K562 (cell line): ENCODE data around the gene C4A. TPM values are rescaled to one million over a fixed set of nuclear protein-coding genes. Genes with fewer than 3 reads are reported as not detected.
A peak's percentile ranks its signal among the peaks of the same experiment; 100 is the strongest.

Experiments used
- ATF1 ChIP-seq, 2 experiments: fragments of 450-650 bp in 1 of 2; IDR thresholded peaks; 2 replicates each; pipeline ENCODE4 v1.6.1; 2016; ENCODE audit warnings: missing compliant biosample characterization in 1 of 2, missing genetic modification characterization in 1 of 2
- CBFA2T2 ChIP-seq: fragments of 450-650 bp; conservative IDR thresholded peaks from 2 replicates; pipeline ENCODE4 v1.6.1; 2017; ENCODE audit warnings: mild to moderate bottlenecking
- DPF2 ChIP-seq: fragments of 450-650 bp; IDR thresholded peaks from 2 replicates; pipeline ENCODE4 v1.6.1; 2016
- EZH2 ChIP-seq: IDR thresholded peaks from 2 replicates; pipeline ENCODE4 v1.6.1; 2012; ENCODE audit warnings: low read depth, mild to moderate bottlenecking, inconsistent platforms, low read length, borderline replicate concordance
- GATAD2B ChIP-seq: fragments of 450-650 bp; IDR thresholded peaks from 2 replicates; pipeline ENCODE4 v1.6.1; 2017; ENCODE audit warnings: mild to moderate bottlenecking, borderline replicate concordance
- HNRNPL ChIP-seq: fragments of 200-400 bp; formaldehyde crosslinking; IDR thresholded peaks from 2 replicates; pipeline ENCODE4 v1.6.1; 2017; ENCODE audit warnings: low read depth, mild to moderate bottlenecking, low read length
- IFI16 ChIP-seq: fragments of 250-450 bp; sonication (Bioruptor Pico); IDR thresholded peaks from 2 replicates; pipeline ENCODE4 v2.1.2; 2022; ENCODE audit warnings: mild to moderate bottlenecking, inconsistent platforms
- KDM2B ChIP-seq: fragments of 250-450 bp; sonication (Bioruptor Pico); IDR thresholded peaks from 2 replicates; pipeline ENCODE4 v1.8.0; 2021; ENCODE audit warnings: mild to moderate bottlenecking, moderate library complexity
- KLF10 ChIP-seq: fragments of 250-450 bp; sonication (Bioruptor Pico); IDR thresholded peaks from 2 replicates; pipeline ENCODE4 v1.6.1; 2021; ENCODE audit warnings: matching md5 sums
- PYGO2 ChIP-seq: fragments of 450-650 bp; IDR thresholded peaks from 2 replicates; pipeline ENCODE4 v1.6.1; 2016; ENCODE audit warnings: mild to moderate bottlenecking, missing genetic modification characterization, moderate library complexity, missing compliant biosample characterization
- RAD51 ChIP-seq: fragments of 450-650 bp; IDR thresholded peaks from 2 replicates; pipeline ENCODE4 v1.7.1; 2016; ENCODE audit warnings: low read depth, mild to moderate bottlenecking, borderline replicate concordance
- TBP ChIP-seq: optimal IDR thresholded peaks from 2 replicates; pipeline ENCODE3; 2011; ENCODE audit warnings: low read depth, low read length, improper control_type of control experiment
- ZBTB7A ChIP-seq: IDR thresholded peaks from 2 replicates; pipeline ENCODE4 v1.6.1; 2011; ENCODE audit warnings: low read depth, mild to moderate bottlenecking, low read length, moderate library complexity, borderline replicate concordance; ENCODE audit not compliant: control insufficient read depth
- ZNF124 ChIP-seq: sonication (generic); formaldehyde crosslinking; IDR thresholded peaks from 2 replicates; pipeline ENCODE4 v1.8.1; 2022; ENCODE audit warnings: missing genetic modification reagents
- polyA plus RNA-seq, 8 experiments: library from polyadenylated mRNA; depleted of rRNA in 4 of 8; stranded (reverse) in 5 of 8; unstranded in 3 of 8; fragments of >200 nt; fragmentation: Nextera tagmentation in 2 of 8; fragmentation: Illumina TruSeq in 1 of 8; extraction: Ambion mirVana in 2 of 8; extraction: Trizol in 1 of 8; gene quantifications; 2 replicates each; pipeline versions ENCODE4 v1.2.1 to v1.2.3, GENCODE V29; 2011 to 2014; ENCODE audit warnings: inconsistent platforms in 1 of 8, missing spikeins in 1 of 8
- total RNA-seq, 7 experiments: library from RNA; depleted of rRNA in 6 of 7; stranded (reverse); fragments of >200 nt in 6 of 7; fragmentation: Illumina TruSeq in 2 of 7; extraction: Trizol in 2 of 7; gene quantifications; 2 replicates each; pipeline versions ENCODE4 v1.2.1 to v1.2.3, GENCODE V29; 2011 to 2021; ENCODE audit warnings: low replicate concordance in 1 of 7
- TF ChIP-seq, protein P1 (sequence below): fragments of 450-650 bp; IDR thresholded peaks from 2 replicates; pipeline ENCODE4 v1.6.1; 2014; ENCODE audit warnings: low read depth, mild to moderate bottlenecking, moderate library complexity, borderline replicate concordance
- TF ChIP-seq, protein P2 (sequence below): fragments of 250-450 bp; sonication (Bioruptor Pico); IDR thresholded peaks from 2 replicates; pipeline ENCODE4 v1.8.0; 2021; ENCODE audit warnings: moderate library complexity, mild to moderate bottlenecking, inconsistent platforms
- TF ChIP-seq, protein P3 (sequence below): sonication (generic); formaldehyde crosslinking; IDR thresholded peaks from 2 replicates; pipeline ENCODE4 v1.8.0; 2023; ENCODE audit warnings: mild to moderate bottlenecking, missing genetic modification reagents
- TF ChIP-seq, protein P4 (sequence below), 2 experiments: IDR thresholded peaks in 1 of 2; conservative IDR thresholded peaks in 1 of 2; 2 replicates each; pipeline ENCODE4 v1.6.1; 2016; ENCODE audit warnings: low read depth in 2 of 2, mild to moderate bottlenecking in 1 of 2, missing compliant biosample characterization in 1 of 2, missing genetic modification characterization in 1 of 2, moderate library complexity in 1 of 2

The C4A gene
- total and polyA plus RNA-seq, 9 of the 15 experiments (the other 6 are each of a cell fraction or from before 2014, with no cell fraction given): 0.27 to 7.6 (median 5.0) TPM

DNA sequence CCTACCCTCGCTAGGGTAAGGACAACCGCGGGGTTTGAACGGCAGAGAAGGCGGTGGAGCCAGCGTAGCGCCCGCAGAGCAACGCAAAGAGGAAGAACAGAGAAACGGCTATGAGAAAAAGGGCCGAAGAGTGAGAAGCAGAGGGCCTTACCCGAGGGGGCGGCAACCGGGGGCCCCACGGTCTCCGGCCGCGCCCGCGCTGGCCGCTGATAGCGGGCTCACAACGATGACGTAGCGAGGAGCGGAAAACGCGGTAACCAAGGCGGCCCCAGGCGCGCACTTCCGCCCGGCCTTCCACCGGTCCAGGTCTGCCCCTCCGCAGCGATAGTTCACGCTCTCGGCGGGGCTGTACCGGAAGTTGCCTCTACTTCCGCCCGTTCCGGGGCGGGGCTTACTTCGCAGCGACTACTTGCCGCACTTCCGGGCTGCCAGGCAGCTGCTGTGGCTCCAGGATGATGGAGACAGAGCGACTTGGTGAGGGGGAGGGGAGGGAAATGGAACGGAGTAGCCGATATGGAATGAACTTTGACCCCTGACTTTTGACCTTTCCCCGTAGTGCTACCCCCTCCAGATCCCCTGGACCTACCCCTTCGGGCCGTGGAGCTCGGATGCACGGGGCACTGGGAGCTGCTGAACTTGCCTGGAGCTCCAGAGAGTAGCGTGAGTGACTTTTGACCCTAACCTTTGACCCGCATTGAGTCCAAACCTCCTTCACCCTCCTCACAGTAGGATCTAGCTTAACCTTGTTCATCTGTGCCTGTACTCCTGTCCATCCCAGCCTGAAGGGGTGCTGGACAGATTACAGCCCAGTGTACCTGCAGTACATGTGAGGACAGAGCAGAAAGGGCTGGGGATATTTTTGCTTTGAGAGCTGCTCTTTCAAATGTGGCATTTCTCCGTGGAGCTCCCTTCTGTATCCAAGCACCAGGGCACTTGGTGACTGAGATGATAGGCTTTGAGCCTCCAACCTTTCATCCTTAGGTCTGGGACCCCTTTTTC lies 22.8 kb upstream of the C4A start, which contains the start of the genes NELFE and SKIC2 (continued):
- TF ChIP-seq ATF1 (CRISPR knock-in tag; IDR thresholded peaks at IDR 0.05) (peak; percentile 84), ATF1 (tag; IDR thresholded peaks at IDR 0.05) (peak; percentile 100), DPF2 (peak; percentile 71), CBFA2T2 (no peak), KLF10 (CRISPR knock-in tag) (0 out of 2 replicates have a peak, but pooled peaks have one; percentile 6), PYGO2 (peak; percentile 87; the same call in 1 of the 2 replicates), ZBTB7A (peak; percentile 1), ZNF124 (CRISPR knock-in tag) (no peak), HNRNPL (no peak), TBP (peak; percentile 79), EZH2 (no peak), GATAD2B (peak; percentile 100), KDM2B (CRISPR knock-in tag) (no peak), IFI16 (CRISPR knock-in tag) (0 out of 2 replicates have a peak, but pooled peaks have one; percentile 46), RAD51 (no peak)
- TF ChIP-seq, protein P1, sequence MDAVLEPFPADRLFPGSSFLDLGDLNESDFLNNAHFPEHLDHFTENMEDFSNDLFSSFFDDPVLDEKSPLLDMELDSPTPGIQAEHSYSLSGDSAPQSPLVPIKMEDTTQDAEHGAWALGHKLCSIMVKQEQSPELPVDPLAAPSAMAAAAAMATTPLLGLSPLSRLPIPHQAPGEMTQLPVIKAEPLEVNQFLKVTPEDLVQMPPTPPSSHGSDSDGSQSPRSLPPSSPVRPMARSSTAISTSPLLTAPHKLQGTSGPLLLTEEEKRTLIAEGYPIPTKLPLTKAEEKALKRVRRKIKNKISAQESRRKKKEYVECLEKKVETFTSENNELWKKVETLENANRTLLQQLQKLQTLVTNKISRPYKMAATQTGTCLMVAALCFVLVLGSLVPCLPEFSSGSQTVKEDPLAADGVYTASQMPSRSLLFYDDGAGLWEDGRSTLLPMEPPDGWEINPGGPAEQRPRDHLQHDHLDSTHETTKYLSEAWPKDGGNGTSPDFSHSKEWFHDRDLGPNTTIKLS: peak; percentile 95
- TF ChIP-seq, protein P2, sequence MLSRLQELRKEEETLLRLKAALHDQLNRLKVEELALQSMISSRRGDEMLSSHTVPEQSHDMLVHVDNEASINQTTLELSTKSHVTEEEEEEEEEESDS: no peak
- TF ChIP-seq, protein P3, sequence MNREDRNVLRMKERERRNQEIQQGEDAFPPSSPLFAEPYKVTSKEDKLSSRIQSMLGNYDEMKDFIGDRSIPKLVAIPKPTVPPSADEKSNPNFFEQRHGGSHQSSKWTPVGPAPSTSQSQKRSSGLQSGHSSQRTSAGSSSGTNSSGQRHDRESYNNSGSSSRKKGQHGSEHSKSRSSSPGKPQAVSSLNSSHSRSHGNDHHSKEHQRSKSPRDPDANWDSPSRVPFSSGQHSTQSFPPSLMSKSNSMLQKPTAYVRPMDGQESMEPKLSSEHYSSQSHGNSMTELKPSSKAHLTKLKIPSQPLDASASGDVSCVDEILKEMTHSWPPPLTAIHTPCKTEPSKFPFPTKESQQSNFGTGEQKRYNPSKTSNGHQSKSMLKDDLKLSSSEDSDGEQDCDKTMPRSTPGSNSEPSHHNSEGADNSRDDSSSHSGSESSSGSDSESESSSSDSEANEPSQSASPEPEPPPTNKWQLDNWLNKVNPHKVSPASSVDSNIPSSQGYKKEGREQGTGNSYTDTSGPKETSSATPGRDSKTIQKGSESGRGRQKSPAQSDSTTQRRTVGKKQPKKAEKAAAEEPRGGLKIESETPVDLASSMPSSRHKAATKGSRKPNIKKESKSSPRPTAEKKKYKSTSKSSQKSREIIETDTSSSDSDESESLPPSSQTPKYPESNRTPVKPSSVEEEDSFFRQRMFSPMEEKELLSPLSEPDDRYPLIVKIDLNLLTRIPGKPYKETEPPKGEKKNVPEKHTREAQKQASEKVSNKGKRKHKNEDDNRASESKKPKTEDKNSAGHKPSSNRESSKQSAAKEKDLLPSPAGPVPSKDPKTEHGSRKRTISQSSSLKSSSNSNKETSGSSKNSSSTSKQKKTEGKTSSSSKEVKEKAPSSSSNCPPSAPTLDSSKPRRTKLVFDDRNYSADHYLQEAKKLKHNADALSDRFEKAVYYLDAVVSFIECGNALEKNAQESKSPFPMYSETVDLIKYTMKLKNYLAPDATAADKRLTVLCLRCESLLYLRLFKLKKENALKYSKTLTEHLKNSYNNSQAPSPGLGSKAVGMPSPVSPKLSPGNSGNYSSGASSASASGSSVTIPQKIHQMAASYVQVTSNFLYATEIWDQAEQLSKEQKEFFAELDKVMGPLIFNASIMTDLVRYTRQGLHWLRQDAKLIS (CRISPR knock-in tag): peak; percentile 83; the same call in 1 of the 2 replicates
- TF ChIP-seq, protein P4, sequence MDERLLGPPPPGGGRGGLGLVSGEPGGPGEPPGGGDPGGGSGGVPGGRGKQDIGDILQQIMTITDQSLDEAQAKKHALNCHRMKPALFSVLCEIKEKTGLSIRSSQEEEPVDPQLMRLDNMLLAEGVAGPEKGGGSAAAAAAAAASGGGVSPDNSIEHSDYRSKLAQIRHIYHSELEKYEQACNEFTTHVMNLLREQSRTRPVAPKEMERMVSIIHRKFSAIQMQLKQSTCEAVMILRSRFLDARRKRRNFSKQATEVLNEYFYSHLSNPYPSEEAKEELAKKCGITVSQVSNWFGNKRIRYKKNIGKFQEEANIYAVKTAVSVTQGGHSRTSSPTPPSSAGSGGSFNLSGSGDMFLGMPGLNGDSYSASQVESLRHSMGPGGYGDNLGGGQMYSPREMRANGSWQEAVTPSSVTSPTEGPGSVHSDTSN (CRISPR knock-in tag; IDR thresholded peaks at IDR 0.05; ENCODE audit: low read depth): no peak
- TF ChIP-seq, protein P4 (tag; conservative IDR thresholded peaks at IDR 0.05; ENCODE audit: low read depth): peak; percentile 62
